Prostate gland (tissue), 2 donors: ENCODE measurements around the gene PLXNB2. TPM values are rescaled to one million over a fixed set of nuclear protein-coding genes. Genes with fewer than 3 reads are reported as not detected.

Experiments
- DNase-seq: peaks from one replicate; pipeline ENCODE4 v3.0.0-alpha.2; 2019; ENCODE audit warnings: low spot score
- H3K27ac ChIP-seq, 2 donors: fragments of 200-600 bp; sonication (generic); 2 replicates each; pipeline ENCODE4 v1.5.1; 2017 to 2019
- H3K27me3 ChIP-seq: fragments of 200-600 bp; sonication (generic); replicated peaks from 2 replicates; pipeline ENCODE4 v1.5.1; 2019; ENCODE audit not compliant: insufficient read depth
- H3K36me3 ChIP-seq, 2 donors: fragments of 200-600 bp; sonication (generic); 1 replicate in 1 of 2; 2 replicates in 1 of 2; pipeline versions ENCODE4 v1.5.1 to v1.8.1; 2017 to 2019
- H3K4me1 ChIP-seq: fragments of 200-600 bp; sonication (generic); replicated peaks from 2 replicates; pipeline ENCODE4 v1.5.1; 2019
- H3K4me3 ChIP-seq, 2 donors: fragments of 200-600 bp; sonication (generic); 2 replicates each; pipeline ENCODE4 v1.5.1; 2017 to 2019
- H3K9me3 ChIP-seq: fragments of 200-600 bp; sonication (generic); 2 replicates; pipeline ENCODE4 v1.5.1; 2017
- POLR2A ChIP-seq: fragments of 450-650 bp; IDR thresholded peaks from one replicate; pipeline ENCODE4 v1.6.1; 2016; ENCODE audit warnings: antibody characterized with exemption, mild to moderate bottlenecking
- POLR2AphosphoS5 ChIP-seq: sonication (generic); formaldehyde crosslinking; IDR thresholded peaks from one replicate; pipeline ENCODE4 v1.6.1; 2017; ENCODE audit warnings: antibody characterized with exemption
- WGBS: methylation state at CpG from one replicate; pipeline ENCODE4 v1.1.5; 2018; 5-methylcytosine and 5-hydroxymethylcytosine counted together
- intact Hi-C: fragments of 100-400 bp; cut with DNase I; formaldehyde crosslinking; loops from one replicate; pipeline ENCODE4 v1.14.2; 2022
- total RNA-seq, 2 donors: library from RNA; depleted of rRNA; stranded (reverse); fragments of >200 nt; gene quantifications; one replicate each; pipeline ENCODE4 v1.1.0, GENCODE V29; 2016
- TF ChIP-seq, protein P1 (sequence below), 4 experiments: fragments of 200-600 bp in 2 of 4; fragments of 450-650 bp in 2 of 4; sonication (generic) in 2 of 4; IDR thresholded peaks; 1 replicate in 3 of 4; 2 replicates in 1 of 4; pipeline ENCODE4 v1.5.1; 2016 to 2019; ENCODE audit warnings: antibody characterized with exemption in 4 of 4, mild to moderate bottlenecking in 2 of 4, moderate library complexity in 2 of 4

The PLXNB2 gene
- total RNA-seq, 2 donors from 2014 or later, result 259 to 309 TPM

DNA sequence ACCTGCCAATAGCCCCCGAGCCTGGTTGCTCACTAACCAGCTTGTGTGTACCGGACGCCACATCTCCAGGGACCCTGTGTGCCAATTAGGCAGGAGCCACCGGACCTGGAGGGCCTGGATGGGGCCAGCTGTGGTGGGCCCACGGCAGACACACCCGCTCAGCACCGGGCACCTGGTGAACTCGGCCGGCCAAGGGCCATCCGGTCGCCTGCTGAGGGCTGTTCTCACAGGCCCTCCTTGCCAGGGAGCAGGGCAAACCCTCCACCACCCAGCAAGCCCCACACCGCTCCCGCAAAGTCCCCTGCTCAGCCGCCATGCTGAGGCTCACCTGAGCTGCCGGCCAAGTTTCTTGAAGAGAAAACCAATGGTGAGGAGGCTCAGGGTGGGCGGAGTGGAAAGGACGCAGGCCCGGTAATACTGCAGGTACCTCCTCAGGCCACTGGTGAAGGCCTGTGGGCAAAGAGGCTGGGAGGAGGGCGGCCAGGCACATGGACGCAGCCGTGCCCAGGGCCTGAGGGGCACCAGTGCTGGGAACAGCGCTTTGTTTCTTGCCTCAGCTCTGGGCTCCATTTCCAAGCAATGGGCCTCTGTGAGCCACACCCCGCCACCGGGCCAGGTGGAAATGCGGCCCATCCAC lies 79.7 kb downstream of the PLXNB2 start:
- H3K4me1 ChIP-seq, result no peaks in the 10 kb centered on the region
- no peak for TF ChIP-seq POLR2AphosphoS5
- TF ChIP-seq, protein P1, sequence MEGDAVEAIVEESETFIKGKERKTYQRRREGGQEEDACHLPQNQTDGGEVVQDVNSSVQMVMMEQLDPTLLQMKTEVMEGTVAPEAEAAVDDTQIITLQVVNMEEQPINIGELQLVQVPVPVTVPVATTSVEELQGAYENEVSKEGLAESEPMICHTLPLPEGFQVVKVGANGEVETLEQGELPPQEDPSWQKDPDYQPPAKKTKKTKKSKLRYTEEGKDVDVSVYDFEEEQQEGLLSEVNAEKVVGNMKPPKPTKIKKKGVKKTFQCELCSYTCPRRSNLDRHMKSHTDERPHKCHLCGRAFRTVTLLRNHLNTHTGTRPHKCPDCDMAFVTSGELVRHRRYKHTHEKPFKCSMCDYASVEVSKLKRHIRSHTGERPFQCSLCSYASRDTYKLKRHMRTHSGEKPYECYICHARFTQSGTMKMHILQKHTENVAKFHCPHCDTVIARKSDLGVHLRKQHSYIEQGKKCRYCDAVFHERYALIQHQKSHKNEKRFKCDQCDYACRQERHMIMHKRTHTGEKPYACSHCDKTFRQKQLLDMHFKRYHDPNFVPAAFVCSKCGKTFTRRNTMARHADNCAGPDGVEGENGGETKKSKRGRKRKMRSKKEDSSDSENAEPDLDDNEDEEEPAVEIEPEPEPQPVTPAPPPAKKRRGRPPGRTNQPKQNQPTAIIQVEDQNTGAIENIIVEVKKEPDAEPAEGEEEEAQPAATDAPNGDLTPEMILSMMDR (IDR thresholded peaks at IDR 0.05), result no peak
- TF ChIP-seq POLR2A, result no peak
- DNase-seq, result no peak
- no peak overlapping the region for H3K27ac ChIP-seq
- intact Hi-C loops, result no loop called here
- no peak overlapping the region for H3K4me3 ChIP-seq
- 89% methylated on average over 22 of the region's 25 CpGs for WGBS
- no peaks in the 10 kb centered on the region for H3K27me3 ChIP-seq
- peaks cover 2 to 17% of the 10 kb centered on the region in 2 donors for H3K36me3 ChIP-seq
- no peaks in the 10 kb centered on the region for H3K9me3 ChIP-seq

DNA sequence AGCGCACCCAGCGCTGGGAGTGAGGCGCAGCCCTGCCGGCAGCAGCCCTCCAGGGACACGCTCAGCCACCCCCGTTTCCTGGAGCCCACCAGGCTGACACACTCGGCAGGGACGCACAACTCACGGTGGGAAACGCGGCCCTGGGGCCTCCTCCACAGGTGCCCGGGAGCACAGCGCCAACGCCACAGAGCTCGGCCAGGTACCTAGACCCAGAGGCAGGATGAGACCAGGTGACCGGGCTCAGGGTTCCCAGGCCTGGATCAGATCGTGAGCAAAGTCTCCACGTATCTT lies 80.6 kb downstream of the PLXNB2 start:
- Histone ChIP-seq H3K4me1 (no peaks in the 10 kb centered on the region), H3K4me3 (no peak overlapping the region), H3K27me3 (no peaks in the 10 kb centered on the region), H3K9me3 (no peaks in the 10 kb centered on the region), H3K27ac (no peak overlapping the region), H3K36me3 (peaks cover 8 to 26% of the 10 kb centered on the region in 2 donors)
- no peak for TF ChIP-seq POLR2AphosphoS5
- TF ChIP-seq POLR2A, result no peak
- TF ChIP-seq, protein P1 (IDR thresholded peaks at IDR 0.05), result no peak
- DNase-seq, result no peak
- intact Hi-C loops, result no loop called here
- WGBS, result 93% methylated on average over 8 of the region's 18 CpGs

DNA sequence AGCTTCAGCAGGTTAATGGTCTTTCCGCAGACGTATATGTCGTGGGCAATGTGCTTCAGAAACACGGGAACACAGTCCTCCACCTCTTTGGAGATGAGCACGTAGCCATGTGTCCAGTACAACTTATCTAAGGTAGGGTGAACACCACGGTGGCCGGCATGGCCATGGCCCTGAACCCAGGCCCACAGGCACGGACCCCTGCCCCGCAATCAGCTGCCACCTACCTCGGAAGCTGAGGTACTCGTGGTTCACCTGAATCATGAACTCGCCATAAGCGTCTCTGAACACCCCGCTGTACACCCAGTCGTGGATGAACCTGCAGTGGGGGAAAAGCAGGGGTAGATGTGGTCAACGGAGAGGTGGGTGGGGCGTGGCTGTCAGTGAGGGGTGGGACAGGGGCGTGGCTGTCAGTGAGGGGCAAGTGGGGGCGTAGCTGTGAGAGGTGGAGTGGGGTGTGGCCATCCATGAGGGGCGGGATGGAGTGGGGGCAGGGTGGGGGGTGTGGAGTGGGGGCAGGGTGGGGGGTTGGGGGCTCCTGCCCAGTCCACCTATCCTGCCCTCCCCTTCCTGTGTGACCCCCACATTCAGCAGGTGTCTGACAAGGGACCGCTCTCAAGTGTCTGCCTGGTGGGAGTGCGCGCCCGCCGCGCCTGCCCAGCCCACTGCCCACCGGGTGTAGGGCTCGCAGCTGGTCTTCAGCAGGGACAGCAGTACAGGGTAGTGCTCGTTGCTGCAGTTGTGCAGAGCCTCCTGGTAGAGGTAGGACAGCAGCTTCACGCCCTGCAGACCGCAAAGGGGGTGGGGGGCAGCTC lies 81.2 kb downstream of the PLXNB2 start:
- Histone ChIP-seq H3K27me3 (no peaks in the 10 kb centered on the region), H3K36me3 (peaks cover 14 to 31% of the 10 kb centered on the region in 2 donors), H3K4me1 (no peaks in the 10 kb centered on the region), H3K27ac (no peak overlapping the region), H3K9me3 (no peaks in the 10 kb centered on the region), H3K4me3 (no peak overlapping the region)
- no peak for TF ChIP-seq POLR2A
- DNase-seq, result no peak
- WGBS, result 89% methylated on average over 28 of the region's 31 CpGs
- intact Hi-C loops, result no loop called here

DNA sequence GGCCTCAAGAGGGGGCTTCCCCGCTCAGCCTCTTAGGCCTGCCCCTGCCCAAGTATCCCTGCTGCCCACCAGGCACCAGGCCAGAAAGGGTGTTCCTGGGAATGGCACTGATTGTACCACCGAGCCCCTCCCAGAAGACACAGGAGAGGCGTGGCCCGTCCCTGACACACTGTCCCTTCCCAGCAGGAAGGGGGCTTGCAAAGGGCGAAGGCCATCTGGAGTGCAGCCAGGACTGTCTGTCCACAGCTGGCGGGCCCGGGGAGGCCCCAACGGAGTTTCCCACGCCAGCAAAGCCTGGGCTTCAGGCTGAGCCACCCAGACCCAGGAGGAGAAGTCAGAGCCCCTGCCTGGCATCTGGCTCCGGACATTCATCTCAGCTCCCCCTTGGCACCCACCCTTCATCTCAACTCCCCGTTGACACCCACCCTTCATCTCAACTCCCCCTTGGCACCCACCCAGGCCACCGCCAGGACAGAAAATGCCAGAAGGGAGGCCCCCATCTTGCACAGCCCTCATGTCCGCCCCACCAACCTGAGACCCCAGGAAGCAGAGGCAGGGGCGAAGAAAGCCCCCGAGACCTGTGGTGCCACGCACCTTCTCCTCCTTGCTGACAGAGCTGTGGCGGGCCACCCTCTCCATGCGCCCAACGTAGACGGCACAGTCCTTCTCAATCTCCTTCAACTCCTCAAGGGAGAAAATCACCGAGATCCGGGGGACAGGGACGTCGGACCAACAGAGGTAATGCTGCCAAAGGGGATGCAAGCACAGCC lies 82.1 kb downstream of the PLXNB2 start:
- H3K27ac ChIP-seq, result no peak overlapping the region
- peaks cover 16 to 37% of the 10 kb centered on the region in 2 donors for H3K36me3 ChIP-seq
- H3K9me3 ChIP-seq, result no peaks in the 10 kb centered on the region
- intact Hi-C loops, result no loop called here
- DNase-seq, result no peak
- WGBS, result 87% methylated on average over 22 of the region's 24 CpGs
- H3K4me1 ChIP-seq, result no peaks in the 10 kb centered on the region
- H3K27me3 ChIP-seq, result no peaks in the 10 kb centered on the region
- TF ChIP-seq, protein P1 (IDR thresholded peaks at IDR 0.05), result no peak
- TF ChIP-seq POLR2AphosphoS5 (no peak), POLR2A (no peak)
- no peak overlapping the region for H3K4me3 ChIP-seq

Other genes starting within 250 kb of the PLXNB2 start
- under 1 TPM in 1 of 2 donors, not detected in 1; 0.74 TPM for gene TTLL8, start 249.3 kb downstream of the PLXNB2 start, total RNA-seq
- 1 to 10 TPM in 1 of 2 donors, under 1 TPM in 1; 0.68 to 1.1 TPM for gene MLC1, start 222.2 kb downstream of the PLXNB2 start, total RNA-seq
- 10 to 100 TPM in 1 of 2 donors, under 1 TPM in 1; 0.36 to 18.9 TPM for gene MOV10L1, start 217.6 kb downstream of the PLXNB2 start, total RNA-seq
- 1 to 10 TPM; 7.5 to 9.5 TPM for gene PANX2, start 136.9 kb downstream of the PLXNB2 start, total RNA-seq
- gene TRABD, start 121.7 kb downstream of the PLXNB2 start, total RNA-seq, result 10 to 100 TPM; 39.1 to 43.1 TPM
- 10 to 100 TPM; 51.8 to 58.5 TPM for gene SELENOO, start 106.6 kb downstream of the PLXNB2 start, total RNA-seq
- 100 to 1,000 TPM in 1 of 2 donors, 10 to 100 TPM in 1; 56.3 to 117 TPM for gene TUBGCP6, start 62.6 kb downstream of the PLXNB2 start, total RNA-seq
- 10 to 100 TPM; 36.9 to 41.3 TPM for gene HDAC10, start 56.4 kb downstream of the PLXNB2 start, total RNA-seq
- gene MAPK12, start 46.0 kb downstream of the PLXNB2 start, total RNA-seq, result 10 to 100 TPM in 1 of 2 donors, 1 to 10 TPM in 1; 8.4 to 18.0 TPM
- gene MAPK11, start 37.3 kb downstream of the PLXNB2 start, total RNA-seq, result 10 to 100 TPM; 11.4 to 14.1 TPM
- gene DENND6B, start 19.4 kb upstream of the PLXNB2 start, total RNA-seq, result 10 to 100 TPM in 1 of 2 donors, 1 to 10 TPM in 1; 9.6 to 19.6 TPM
- gene PPP6R2, start 35.7 kb upstream of the PLXNB2 start, total RNA-seq, result 100 to 1,000 TPM in 1 of 2 donors, 10 to 100 TPM in 1; 80.6 to 107 TPM
- 100 to 1,000 TPM in 1 of 2 donors, 10 to 100 TPM in 1; 44.9 to 144 TPM for gene SBF1, start 167.4 kb upstream of the PLXNB2 start, total RNA-seq
- gene ADM2, start 173.9 kb upstream of the PLXNB2 start, total RNA-seq, result 1 to 10 TPM; 7.3 to 7.9 TPM
- gene MIOX, start 179.2 kb upstream of the PLXNB2 start, total RNA-seq, result not detected
- gene LMF2, start 200.1 kb upstream of the PLXNB2 start, total RNA-seq, result 10 to 100 TPM; 76.6 to 94.3 TPM
- gene NCAPH2, start 200.6 kb upstream of the PLXNB2 start, total RNA-seq, result 10 to 100 TPM; 43.7 to 59.6 TPM
- 1 to 10 TPM; 1.5 to 8.3 TPM for gene SCO2, start 218.0 kb upstream of the PLXNB2 start, total RNA-seq
- 10 to 100 TPM; 35.8 to 42.8 TPM for gene TYMP, start 222.4 kb upstream of the PLXNB2 start, total RNA-seq
- gene KLHDC7B, start 238.3 kb upstream of the PLXNB2 start, total RNA-seq, result under 1 TPM in 1 of 2 donors, not detected in 1; 0.62 TPM